ENCODE data around the gene ADIPOR2. TPM values are rescaled to one million over a fixed set of nuclear protein-coding genes. Genes with fewer than 3 reads are reported as not detected.

ADIPOR2 gene
- total and polyA plus RNA-seq, 2 of the 4 experiments (the other 2 are of a cell fraction): 20.0 to 24.9 TPM

DNA sequence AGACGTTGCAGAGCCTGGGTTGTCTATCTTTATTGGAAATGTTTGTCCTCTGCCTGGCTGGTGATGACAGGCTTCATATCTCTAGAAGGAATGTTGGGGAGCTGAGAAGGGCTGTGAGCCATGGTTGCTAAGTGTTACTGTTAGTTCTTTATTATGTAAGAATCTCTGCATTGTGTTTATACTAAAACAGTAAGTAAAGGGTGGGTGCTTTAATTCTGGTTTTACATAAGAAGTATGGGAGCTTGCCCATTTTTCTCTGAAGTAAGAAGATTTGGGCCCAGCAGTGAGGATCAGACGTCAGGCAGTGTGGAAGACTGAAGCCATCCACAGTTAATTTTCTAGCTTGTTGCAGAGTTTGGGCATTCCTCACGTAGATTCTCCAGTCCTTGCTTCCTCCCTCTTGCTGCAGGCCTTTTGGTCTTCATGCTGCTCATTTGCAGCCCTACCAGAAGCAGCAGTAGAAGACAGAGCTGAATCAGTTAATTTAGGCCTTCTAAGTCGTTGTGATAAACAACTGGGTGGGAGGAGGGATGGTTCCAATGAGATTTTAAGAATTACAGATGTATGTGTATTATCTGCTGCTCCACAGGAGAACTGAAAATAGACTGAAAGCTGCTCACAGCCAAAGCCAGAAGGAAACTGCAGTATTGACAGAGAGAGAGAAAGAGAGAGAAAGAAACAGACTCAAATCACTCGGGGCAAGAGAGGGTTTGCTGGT is 40.5 kb upstream of the ADIPOR2 start:
- Histone ChIP-seq H3K23ac (ENCODE audit: low read depth, low read length) (no peak overlapping the region), H3K9ac (ENCODE audit: low read depth, low read length) (no peak overlapping the region), H4K20me1 (ENCODE audit: insufficient read depth, low read length) (peaks cover 24% of the 10 kb centered on the region; the same call in 1 of the 2 replicates), H4K8ac (ENCODE audit: low read depth in 2 of 2, low read length in 2 of 2) (no peak overlapping the region), H3K18ac (ENCODE audit: low read depth, low read length) (no peak overlapping the region), H3K4ac (ENCODE audit: low read depth, low read length) (no peak overlapping the region), H4K5ac (ENCODE audit: low read depth, low read length) (no peak overlapping the region), H3K4me3 (ENCODE audit: insufficient read depth, low read depth, low read length) (no peak overlapping the region), H2AK5ac (ENCODE audit: low read depth, low read length) (no peak overlapping the region), H3K27me3 (ENCODE audit: control insufficient read depth, insufficient read depth, low read length) (no peaks in the 10 kb centered on the region), H2BK15ac (ENCODE audit: low read depth, low read length) (no peak overlapping the region), H3K14ac (replicated peaks; ENCODE audit: low read depth, low read length) (no peak overlapping the region), H2BK120ac (ENCODE audit: low read depth, low read length) (no peak overlapping the region), H2AFZ (replicated peaks; ENCODE audit: low read length, poor library complexity) (no peak overlapping the region), H2BK20ac (ENCODE audit: low read depth, low read length) (no peak overlapping the region), H3K27ac (ENCODE audit: insufficient read depth, low read length) (no peak overlapping the region), H3K56ac (ENCODE audit: extremely low read depth, insufficient read depth, low read length) (no peak overlapping the region), H3K4me1 (ENCODE audit: control insufficient read depth, insufficient read depth, low read length) (peaks cover 4% of the 10 kb centered on the region), H3K9me3 (ENCODE audit: control insufficient read depth, insufficient read depth, low read length) (no peaks in the 10 kb centered on the region), H4K91ac (ENCODE audit: insufficient read depth, low read depth, low read length) (no peak overlapping the region), H3K36me3 (ENCODE audit: control insufficient read depth, insufficient read depth, low read length) (peaks cover 13% of the 10 kb centered on the region), H3K79me1 (ENCODE audit: low read depth in 1 of 2, low read length in 2 of 2) (peaks cover 1 to 38% of the 10 kb centered on the region in 2 experiments; a peak in 3 of 4 replicates), H3K4me2 (ENCODE audit: low read depth, low read length) (no peak overlapping the region), H2AK9ac (replicated peaks; ENCODE audit: low read depth, low read length, poor library complexity) (no peak overlapping the region), H2BK5ac (ENCODE audit: low read depth, low read length, poor library complexity, severe bottlenecking) (no peak overlapping the region), H3K9me1 (ENCODE audit: insufficient read depth, low read length) (peaks cover 6% of the 10 kb centered on the region)
- dilution Hi-C loops (cut with HindIII; ENCODE audit: low sequenced_read_pairs, unreplicated experiment): no loop called here
- CTCF ChIA-PET: interaction anchor here (1.0 to 1.6 kb wide), 2 partner anchors 15 kb away, joined by 3 to 4 read pairs; no protein-coding TSS in a partner anchor
- in situ Hi-C loops (cut with MboI; ENCODE audit: low sequenced_read_pairs): loop anchor here (10.0 to 25.0 kb wide), 2 partner anchors 374 to 637 kb away; no protein-coding TSS in a partner anchor
- TF ChIP-seq, protein P1, sequence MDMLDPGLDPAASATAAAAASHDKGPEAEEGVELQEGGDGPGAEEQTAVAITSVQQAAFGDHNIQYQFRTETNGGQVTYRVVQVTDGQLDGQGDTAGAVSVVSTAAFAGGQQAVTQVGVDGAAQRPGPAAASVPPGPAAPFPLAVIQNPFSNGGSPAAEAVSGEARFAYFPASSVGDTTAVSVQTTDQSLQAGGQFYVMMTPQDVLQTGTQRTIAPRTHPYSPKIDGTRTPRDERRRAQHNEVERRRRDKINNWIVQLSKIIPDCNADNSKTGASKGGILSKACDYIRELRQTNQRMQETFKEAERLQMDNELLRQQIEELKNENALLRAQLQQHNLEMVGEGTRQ (IDR thresholded peaks at IDR 0.05; ENCODE audit: low read depth, low read length): no peak
- TF ChIP-seq MAFK (IDR thresholded peaks at IDR 0.05; ENCODE audit: low read depth, low read length) (no peak), MAZ (IDR thresholded peaks at IDR 0.05; ENCODE audit: borderline replicate concordance, low read depth, low read length) (no peak), CEBPB (IDR thresholded peaks at IDR 0.05; ENCODE audit: low read depth, low read length) (no peak), CTCF (conservative IDR thresholded peaks at IDR 0.05; ENCODE audit: low read depth, low read length) (no peak), CHD1 (IDR thresholded peaks at IDR 0.05; ENCODE audit: low read depth, low read length) (no peak), FOS (IDR thresholded peaks at IDR 0.05; ENCODE audit: low read depth, low read length) (no peak), RFX5 (IDR thresholded peaks at IDR 0.05; ENCODE audit: low read depth, low read length) (no peak), ELK1 (IDR thresholded peaks at IDR 0.05; ENCODE audit: borderline replicate concordance, low read depth, low read length) (no peak), BHLHE40 (IDR thresholded peaks at IDR 0.05; ENCODE audit: low read depth, low read length) (no peak), NFE2L2 (IDR thresholded peaks at IDR 0.05; ENCODE audit: low read depth, low read length) (no peak), POLR2A (IDR thresholded peaks at IDR 0.05; ENCODE audit: low read depth, low read length) (no peak), RCOR1 (IDR thresholded peaks at IDR 0.05; ENCODE audit: insufficient replicate concordance, low read length) (no peak), SMC3 (IDR thresholded peaks at IDR 0.05; ENCODE audit: low read depth, low read length) (no peak)
- 80% methylated on average over 1 of the region's 5 CpGs; no CpG with 5 or more reads in 1 of the 2 experiments for WGBS, 2 experiments (ENCODE audit: extremely low coverage in 2 of 2, insufficient read length in 1 of 2)
- no TSS peak for BruUV-seq (replicated peaks)
- ATAC-seq (ENCODE audit: low read depth) (peak; percentile 45; the same call in 1 of the 2 replicates), DNase-seq (peak; percentile 20)
- POLR2A ChIA-PET (ENCODE audit: unreplicated experiment): no interaction called here
- intact Hi-C loops (cut with micrococcal nuclease): no loop called here
